ENCODE measurements around the gene F2RL3. TPM values are rescaled to one million over a fixed set of nuclear protein-coding genes. Genes with fewer than 3 reads are reported as not detected.

The F2RL3 gene
- total RNA-seq, 1 experiment from 2014 or later = not detected

GRCh38 chr19:16877581-16877980, 11.2 kb upstream of the F2RL3 start:
- ATAC-seq (no peak), DNase-seq (ENCODE audit: low read depth, low spot score) (no peak)
- ChIA-PET POLR2A (no interaction called here), CTCF (no interaction called here)
- BruUV-seq (replicated peaks) = no TSS peak
- Histone ChIP-seq H3K4me3 (ENCODE audit: low read depth in 2 of 2, low read length in 2 of 2) (no peak overlapping the region), H3K27ac (ENCODE audit: low read length) (no peak overlapping the region), H3K4me1 (ENCODE audit: control insufficient read depth, insufficient read depth, low read length) (no peaks in the 10 kb centered on the region), H3K27me3 (ENCODE audit: control insufficient read depth, insufficient read depth, low read length) (no peaks in the 10 kb centered on the region), H3K9me3 (ENCODE audit: control insufficient read depth, insufficient read depth, low read depth, low read length) (peaks cover 6% of the 10 kb centered on the region; the same call in 1 of the 2 replicates), H3K36me3 (ENCODE audit: control insufficient read depth, insufficient read depth, low read length) (no peaks in the 10 kb centered on the region)
- intact Hi-C loops (cut with micrococcal nuclease; ENCODE audit: unreplicated experiment) (no loop called here), in situ Hi-C loops (cut with HindIII; ENCODE audit: low pct_unique_long_range_greater_than_20kb, low sequenced_read_pairs) (no loop called here)
- TF ChIP-seq REST (IDR thresholded peaks at IDR 0.05; ENCODE audit: insufficient read depth in 1 of 2, low read depth in 2 of 2, low read length in 1 of 2) = no peak
- no peak for TF ChIP-seq POLR2AphosphoS5 (IDR thresholded peaks at IDR 0.05; ENCODE audit: low read depth, low read length)
- no peak for TF ChIP-seq SIN3A (IDR thresholded peaks at IDR 0.05; ENCODE audit: borderline replicate concordance, insufficient read depth, low read depth, low read length)

GRCh38 chr19:16878181-16878965, 10.4 kb upstream of the F2RL3 start:
- no peaks in the 10 kb centered on the region for H3K36me3 ChIP-seq (ENCODE audit: control insufficient read depth, insufficient read depth, low read length)
- DNase-seq (ENCODE audit: low read depth, low spot score) (no peak), ATAC-seq (no peak)
- ChIA-PET POLR2A (no interaction called here), CTCF (no interaction called here)
- no peak overlapping the region for H3K27ac ChIP-seq (ENCODE audit: low read length)
- intact Hi-C loops (cut with micrococcal nuclease; ENCODE audit: unreplicated experiment) (no loop called here), in situ Hi-C loops (cut with HindIII; ENCODE audit: low pct_unique_long_range_greater_than_20kb, low sequenced_read_pairs) (no loop called here)
- TF ChIP-seq REST (IDR thresholded peaks at IDR 0.05; ENCODE audit: insufficient read depth in 1 of 2, low read depth in 2 of 2, low read length in 1 of 2) (no peak), POLR2AphosphoS5 (IDR thresholded peaks at IDR 0.05; ENCODE audit: low read depth, low read length) (no peak), TCF7L2 (IDR thresholded peaks at IDR 0.05; ENCODE audit: low read depth, low read length) (no peak), SIN3A (IDR thresholded peaks at IDR 0.05; ENCODE audit: borderline replicate concordance, insufficient read depth, low read depth, low read length) (no peak), CTCF (IDR thresholded peaks at IDR 0.05) (no peak)
- H3K9me3 ChIP-seq (ENCODE audit: control insufficient read depth, insufficient read depth, low read depth, low read length) = peaks cover 6% of the 10 kb centered on the region; the same call in 1 of the 2 replicates
- no peak overlapping the region for H3K4me3 ChIP-seq (ENCODE audit: low read depth in 2 of 2, low read length in 2 of 2)
- BruUV-seq (replicated peaks) = no TSS peak
- H3K4me1 ChIP-seq (ENCODE audit: control insufficient read depth, insufficient read depth, low read length) = no peaks in the 10 kb centered on the region
- no peaks in the 10 kb centered on the region for H3K27me3 ChIP-seq (ENCODE audit: control insufficient read depth, insufficient read depth, low read length)
